Islet of Langerhans (tissue), 1 donor: ENCODE data around the gene PCCB.
"Not testable (repeated sequence)": the region's sequence is repeated elsewhere in the genome, so short reads cannot be mapped to it uniquely, and the experiment has no call there.

Source experiments
- FAIRE-seq: peaks from one replicate; lab custom pipeline; 2011; peaks lifted over from hg19 to GRCh38; lab: Jason Lieb, UNC

PCCB gene

GRCh38 chr3:136250059-136250902 is at the start of gene PCCB:
PCCB (plus strand) TSS chr3:136250340; CDS start chr3:136250376, 36 bp downstream.
- no peak for FAIRE-seq

DNA sequence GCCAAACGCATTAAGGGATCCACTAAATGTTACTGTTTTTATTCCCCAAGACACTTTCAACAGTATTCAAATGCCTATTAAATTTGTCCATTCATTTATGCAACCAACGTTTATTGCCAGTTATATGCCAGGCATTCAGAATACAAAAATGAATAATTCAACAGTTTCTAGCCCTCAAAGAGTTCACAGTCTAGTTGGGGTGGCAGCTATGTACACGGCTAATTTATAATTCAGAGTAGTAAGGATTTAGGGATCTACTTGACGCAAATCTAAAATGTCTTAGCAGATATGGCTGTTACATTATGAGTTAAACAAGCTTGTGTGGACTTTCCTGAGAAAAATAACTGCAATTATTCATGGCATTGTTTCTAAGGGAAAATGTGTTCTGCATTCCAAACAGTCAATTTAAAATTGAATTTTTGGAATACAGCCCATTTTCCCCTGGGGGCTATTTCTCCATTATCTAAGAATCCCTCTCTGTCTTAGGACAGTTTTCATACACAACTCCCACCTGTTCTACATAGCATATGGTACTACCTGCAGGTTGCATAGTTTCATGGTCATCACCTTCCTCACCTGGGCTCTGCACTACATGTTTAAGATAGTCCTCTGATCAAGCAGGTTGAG is 42.5 kb upstream of the PCCB start:
- FAIRE-seq, result no peak

DNA sequence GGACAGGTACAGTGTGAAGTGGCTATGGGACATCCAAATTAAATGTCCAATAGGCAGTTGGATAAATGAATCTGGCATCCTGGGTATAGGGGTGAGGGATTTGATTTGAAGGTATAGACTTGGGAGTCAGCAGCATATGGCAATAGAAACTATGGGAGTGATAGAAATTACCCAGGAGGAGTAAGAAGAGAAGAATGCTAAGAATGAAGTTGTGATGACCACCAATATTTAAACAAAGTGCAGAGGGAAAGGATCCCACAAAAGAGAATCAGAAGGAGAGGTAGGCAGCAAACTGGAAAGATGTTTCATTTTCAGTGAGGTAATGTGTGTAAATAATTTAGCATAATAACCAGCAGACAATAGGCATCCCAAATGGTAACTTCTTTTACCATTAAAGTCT is 40.2 kb upstream of the PCCB start:
- FAIRE-seq, result no peak

DNA sequence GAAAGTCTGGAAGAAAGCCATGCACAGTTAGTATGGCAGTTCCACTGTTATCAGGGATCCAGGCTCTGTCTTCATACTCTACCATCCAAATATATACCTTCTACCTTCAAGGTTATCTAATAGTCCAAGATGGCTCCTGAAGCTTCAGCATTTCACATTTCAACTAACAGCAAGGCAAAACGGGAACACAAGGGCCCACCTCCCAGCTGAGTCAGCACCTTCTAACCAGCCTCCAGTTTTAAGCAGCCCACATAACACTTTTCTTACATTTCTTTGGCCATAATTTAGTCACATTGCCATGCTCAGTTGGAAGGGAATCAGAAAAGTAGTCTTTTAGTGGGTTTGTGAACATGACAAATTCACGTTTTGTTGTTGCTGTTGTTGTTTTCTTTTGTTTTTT is 38.6 kb upstream of the PCCB start:
- no peak for FAIRE-seq

DNA sequence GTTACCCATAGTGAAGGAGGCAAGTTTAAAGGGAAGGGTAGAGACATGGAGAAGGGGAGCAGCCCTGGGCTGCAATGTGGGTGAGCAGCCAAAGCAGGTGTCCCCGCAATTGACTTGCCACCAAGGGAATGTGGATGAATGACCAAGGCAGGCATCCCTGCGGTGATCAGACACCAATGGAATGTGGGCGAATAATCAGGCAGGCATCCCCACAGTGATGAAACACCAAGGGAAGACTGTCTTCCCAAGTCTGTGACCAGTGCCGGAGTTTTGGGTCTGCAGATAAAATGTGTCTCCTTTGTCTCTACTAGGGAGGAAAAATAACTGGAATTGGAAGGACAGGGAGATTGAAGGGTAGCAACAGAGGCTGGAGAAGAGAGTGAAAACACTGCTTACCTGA is 27.4 kb upstream of the PCCB start:
- FAIRE-seq, result not testable (repeated sequence)

DNA sequence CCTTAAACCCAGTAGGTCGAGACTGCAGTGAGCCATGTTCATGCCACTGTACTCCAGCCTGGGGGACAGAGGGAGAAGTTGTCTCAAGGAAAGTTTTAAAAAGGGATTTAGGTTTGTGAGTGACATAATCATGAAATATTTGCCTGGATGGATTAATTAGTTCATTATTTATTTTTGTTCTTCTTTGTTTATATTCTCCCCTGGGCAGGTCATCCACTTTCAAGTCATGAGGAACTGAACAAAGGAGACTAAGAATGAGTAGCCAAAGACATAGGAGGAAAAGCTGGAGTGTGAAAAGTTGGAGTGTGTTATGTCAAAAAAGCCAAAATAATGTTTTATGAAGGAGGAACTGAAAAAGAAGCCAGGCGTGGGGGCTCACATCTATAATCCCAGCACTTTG is 17.7 kb upstream of the PCCB start:
- FAIRE-seq, result no peak

DNA sequence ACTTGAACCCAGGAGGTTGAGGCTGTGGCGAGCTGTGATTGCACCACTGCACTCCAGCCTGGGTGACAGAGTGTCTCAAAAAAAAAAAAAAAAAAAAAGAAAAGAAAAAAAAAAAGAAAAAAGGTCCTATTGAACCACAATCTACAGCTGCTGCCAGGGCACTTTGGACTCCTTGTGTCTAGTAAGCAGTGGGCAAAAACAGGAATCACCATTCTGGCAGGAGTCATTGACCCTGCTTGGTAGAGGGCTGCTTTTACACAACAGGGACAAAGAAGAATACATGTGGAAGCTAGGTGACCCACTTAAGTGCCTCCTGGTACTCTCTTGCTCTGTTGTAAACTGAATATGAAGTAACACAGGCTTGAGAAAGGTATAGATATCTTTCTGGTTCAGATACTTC is 14.6 kb upstream of the PCCB start:
- no peak for FAIRE-seq

GRCh38 chr3:136236109-136236508 is 14.0 kb upstream of the PCCB start:
- FAIRE-seq, result no peak

- FAIRE-seq, result no peak
Measured at GRCh38 chr3:136237103-136237502, 13.0 kb upstream of the PCCB start.

DNA sequence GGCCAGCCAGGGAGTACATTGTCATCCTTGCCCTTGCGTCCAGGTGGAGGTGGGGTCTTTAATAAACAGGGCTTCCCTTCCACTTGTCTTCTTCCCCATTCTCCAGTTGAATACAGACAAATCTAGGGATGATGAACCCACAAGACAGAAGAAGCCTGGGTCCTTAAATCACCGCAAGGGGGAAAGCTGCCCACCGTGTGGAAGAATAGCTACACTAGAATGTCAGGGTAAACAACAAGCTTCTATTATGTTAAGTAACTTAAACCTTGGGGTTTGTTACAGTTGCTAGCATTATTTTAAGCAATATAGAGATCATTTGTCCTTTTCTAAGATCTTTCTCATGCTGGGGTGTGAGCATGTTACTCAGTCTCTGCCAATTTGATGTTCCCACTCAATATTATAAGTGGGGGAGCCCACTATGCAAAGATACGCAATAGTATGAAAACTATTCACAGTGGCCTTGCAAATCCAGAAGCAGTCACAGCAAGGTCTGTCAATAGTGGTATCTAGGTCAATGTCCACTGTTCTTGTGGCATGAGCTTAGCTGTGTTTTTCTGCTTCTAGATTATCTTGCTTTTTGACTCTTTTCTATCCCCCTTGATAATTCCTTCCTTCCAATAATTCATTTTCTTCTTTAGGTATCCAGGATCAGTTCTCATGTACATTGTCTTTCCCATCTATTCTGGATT is 12.0 kb upstream of the PCCB start:
- FAIRE-seq, result no peak

- no peak for FAIRE-seq
Measured at GRCh38 chr3:136239094-136239493, 11.0 kb upstream of the PCCB start.

DNA sequence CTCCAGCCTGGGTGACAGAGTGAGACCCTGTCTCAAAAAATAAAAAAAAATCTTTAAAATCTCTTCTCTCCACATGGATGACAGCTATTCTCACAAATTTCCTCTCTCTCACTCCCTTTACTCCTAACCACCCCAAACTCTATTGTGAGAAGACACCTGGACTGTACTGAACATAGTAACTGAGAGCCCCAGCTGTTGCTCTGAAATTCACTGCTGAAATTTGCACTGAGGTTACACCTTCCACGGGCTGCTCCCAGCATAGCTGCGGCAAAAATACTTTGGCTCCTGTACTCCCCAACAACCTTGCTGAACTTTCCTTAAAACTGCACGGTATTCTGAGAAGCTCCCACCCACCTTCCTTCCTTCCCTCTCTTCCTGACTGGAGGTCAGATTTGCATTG is 4.4 kb upstream of the PCCB start:
- no peak for FAIRE-seq

GRCh38 chr3:136247436-136247835 is 2.7 kb upstream of the PCCB start:
- FAIRE-seq, result no peak

GRCh38 chr3:136247855-136248590 is 2.1 kb upstream of the PCCB start:
- no peak for FAIRE-seq

DNA sequence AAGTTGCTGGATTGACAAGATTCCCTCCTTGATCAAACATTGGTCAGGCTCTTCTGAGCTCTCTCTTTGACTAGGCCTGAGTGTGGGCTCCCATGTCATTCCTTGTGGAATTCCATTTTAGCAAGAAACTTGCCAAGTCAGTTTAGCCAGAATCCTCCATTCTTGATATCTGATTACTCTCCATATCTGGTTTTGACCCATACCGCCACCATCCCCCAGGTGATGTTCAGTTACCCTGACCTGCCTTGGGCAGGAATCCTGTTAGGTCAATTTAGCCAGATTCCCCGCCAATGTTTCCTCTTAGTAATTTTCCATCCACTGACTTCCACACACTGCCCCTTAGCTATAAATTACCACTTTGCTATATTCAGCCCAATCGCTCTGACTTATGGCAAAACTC is 1.0 kb upstream of the PCCB start:
- no peak for FAIRE-seq

DNA sequence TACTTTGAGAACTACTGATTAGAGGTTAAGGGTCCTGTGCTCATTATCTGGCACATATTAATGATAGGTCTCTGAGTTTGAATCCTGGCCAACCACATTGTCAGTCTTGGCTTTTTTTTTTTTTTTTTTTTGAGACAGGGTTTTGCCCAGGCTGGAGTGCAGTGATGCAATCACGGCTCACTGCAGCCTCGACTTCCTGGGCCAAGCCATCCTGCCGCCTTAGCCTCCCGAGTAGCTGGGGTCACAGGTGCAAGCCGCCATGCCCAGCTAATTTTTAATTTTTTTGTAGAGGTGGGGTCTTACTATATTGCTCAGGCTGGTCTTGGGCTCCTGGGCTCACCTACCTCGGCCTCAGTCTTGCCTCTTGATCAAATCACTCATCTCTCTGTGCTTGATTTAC is 547 bp upstream of the PCCB start:
- no peak for FAIRE-seq

DNA sequence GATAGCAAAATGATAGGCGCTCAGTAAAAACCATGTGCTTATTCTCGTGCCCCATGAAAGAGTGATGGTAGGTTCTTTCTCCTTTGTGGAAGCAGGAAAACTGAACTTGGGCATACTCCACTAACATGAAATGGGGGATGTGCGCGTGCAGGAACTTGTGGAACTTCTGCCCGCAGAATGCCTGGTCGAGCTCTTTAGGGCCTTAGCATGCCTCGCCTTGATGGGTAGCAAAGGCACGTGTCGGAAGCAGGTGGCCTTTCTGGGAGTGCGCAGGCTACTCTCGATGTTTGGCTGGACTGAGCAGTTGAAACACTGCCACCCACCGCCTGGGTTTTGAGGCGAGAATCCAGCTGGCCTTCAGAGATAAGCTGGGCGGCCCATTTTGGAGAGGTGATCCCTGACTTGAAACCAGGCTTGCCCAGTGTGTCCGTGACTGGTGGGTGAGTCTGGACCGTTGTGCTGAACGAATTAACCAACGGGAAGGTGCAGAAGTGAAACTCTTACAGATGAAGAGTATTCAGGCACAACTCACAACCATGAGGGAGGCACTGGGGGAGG is 842 bp downstream of the PCCB start:
- FAIRE-seq, result no peak

GRCh38 chr3:136251511-136251910 is 1.4 kb downstream of the PCCB start:
- FAIRE-seq, result no peak

GRCh38 chr3:136255672-136256406 is 5.7 kb downstream of the PCCB start:
- no peak for FAIRE-seq

DNA sequence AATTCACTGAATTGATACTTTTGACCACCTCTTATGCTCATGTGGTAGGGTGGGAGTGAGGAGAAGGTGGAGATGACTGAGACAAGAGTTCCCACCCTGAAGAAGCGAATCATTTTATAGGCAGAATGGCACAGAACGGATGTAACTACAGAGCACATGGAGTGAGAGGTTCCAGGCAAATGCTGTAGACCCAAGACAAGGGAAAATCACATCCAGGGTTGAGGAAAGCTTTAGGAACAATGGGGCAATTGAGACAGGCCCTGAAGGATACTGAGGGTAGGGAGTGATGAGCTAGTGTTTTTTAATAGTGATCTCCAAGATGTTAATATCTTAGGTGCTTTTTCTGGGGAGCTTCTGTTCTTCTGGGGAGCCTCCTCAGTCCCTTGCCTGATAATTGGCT is 8.1 kb downstream of the PCCB start:
- no peak for FAIRE-seq

GRCh38 chr3:136261826-136262225 is 11.7 kb downstream of the PCCB start:
- FAIRE-seq, result no peak

DNA sequence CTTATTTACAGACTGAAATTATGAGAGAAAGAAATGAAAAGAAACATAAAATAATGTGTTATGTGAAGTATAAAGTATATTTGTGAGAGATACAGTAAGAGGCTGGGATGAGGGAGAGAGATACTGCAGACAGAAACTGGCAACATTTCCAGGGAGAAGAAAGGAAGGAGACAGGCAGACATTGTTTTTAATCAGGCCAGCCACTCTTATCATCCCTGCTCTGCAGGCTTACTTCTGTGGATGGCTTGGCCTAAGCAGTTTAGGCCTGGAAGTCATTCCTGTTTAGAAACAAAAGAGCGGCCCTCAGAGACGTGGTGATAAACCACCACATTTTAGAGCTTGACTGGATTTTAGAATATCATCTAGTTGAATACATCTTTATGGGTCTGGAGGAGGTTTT is 12.4 kb downstream of the PCCB start:
- no peak for FAIRE-seq
